Common myeloid progenitor, CD34-positive (primary cell): ENCODE data around the gene CIB4.
A peak's percentile ranks its signal among the peaks of the same experiment; 100 is the strongest.

Source experiments
- CTCF ChIA-PET: fragments of 350-600 bp; sonication (Branson Sonifier 250); formaldehyde crosslinking; loops from one replicate; lab custom pipeline; 2021; ENCODE audit warnings: antibody characterized with exemption; lab: Charles Lee
- POLR2A ChIA-PET: fragments of 350-600 bp; sonication (Branson Sonifier 250); formaldehyde crosslinking; loops from one replicate; lab custom pipeline; 2021; ENCODE audit warnings: antibody characterized with exemption; lab: Charles Lee
- DNase-seq, 3 donors: peaks; one replicate each; pipeline versions ENCODE4 v3.0.0 to v3.0.0-alpha.2; 2013
- H3K27ac ChIP-seq, 2 experiments: 1 replicate in 1 of 2; 2 replicates in 1 of 2; pipeline ENCODE4 v1.7.0; 2013; ENCODE audit warnings: inconsistent platforms in 2 of 2, low read length in 2 of 2, mild to moderate bottlenecking in 2 of 2, low read depth in 1 of 2, moderate library complexity in 1 of 2; ENCODE audit not compliant: severe bottlenecking in 2 of 2, insufficient read depth in 1 of 2, poor library complexity in 1 of 2
- H3K27me3 ChIP-seq, 5 experiments: replicated peaks in 2 of 5; 1 replicate in 3 of 5; 2 replicates in 2 of 5; pipeline versions ENCODE4 v1.6.1 to v1.7.0; 2013; ENCODE audit warnings: low read length in 4 of 5, mild to moderate bottlenecking in 2 of 5, moderate library complexity in 2 of 5, inconsistent platforms in 1 of 5; ENCODE audit not compliant: insufficient read depth in 5 of 5, control insufficient read depth in 4 of 5
- H3K36me3 ChIP-seq, 4 experiments: 1 replicate in 2 of 4; 2 replicates in 2 of 4; pipeline versions ENCODE4 v1.6.1 to v1.7.0; 2013; ENCODE audit warnings: low read length in 3 of 4, control low read depth in 1 of 4, mild to moderate bottlenecking in 1 of 4; ENCODE audit not compliant: control insufficient read depth in 4 of 4, insufficient read depth in 4 of 4
- H3K4me1 ChIP-seq, 4 experiments: 1 replicate in 3 of 4; 2 replicates in 1 of 4; pipeline versions ENCODE4 v1.6.1 to v1.7.1; 2013; ENCODE audit warnings: low read length in 3 of 4, mild to moderate bottlenecking in 3 of 4, control low read depth in 1 of 4, inconsistent platforms in 1 of 4, moderate library complexity in 1 of 4; ENCODE audit not compliant: control insufficient read depth in 4 of 4, insufficient read depth in 4 of 4; ENCODE audit errors: control extremely low read depth in 1 of 4
- H3K4me3 ChIP-seq, 7 experiments: 1 replicate in 4 of 7; 2 replicates in 3 of 7; pipeline versions ENCODE4 v1.5.1 to v1.7.0; 2013; ENCODE audit warnings: mild to moderate bottlenecking in 7 of 7, low read length in 6 of 7, moderate library complexity in 6 of 7, inconsistent platforms in 2 of 7, low read depth in 2 of 7, control low read depth in 1 of 7; ENCODE audit not compliant: insufficient read depth in 4 of 7, control insufficient read depth in 1 of 7; ENCODE audit errors: extremely low read depth in 1 of 7
- H3K9me3 ChIP-seq, 5 experiments: 1 replicate in 4 of 5; 2 replicates in 1 of 5; pipeline versions ENCODE4 v1.6.1 to v1.7.1; 2013; ENCODE audit warnings: low read length in 4 of 5, mild to moderate bottlenecking in 2 of 5, inconsistent platforms in 1 of 5, low read depth in 1 of 5, moderate library complexity in 1 of 5; ENCODE audit not compliant: control insufficient read depth in 4 of 5, insufficient read depth in 2 of 5; ENCODE audit errors: control extremely low read depth in 1 of 5
- WGBS: methylation state at CpG from one replicate; pipeline ENCODE4 v1.1.5; 2013; ENCODE audit not compliant: insufficient coverage; 5-methylcytosine and 5-hydroxymethylcytosine counted together

The CIB4 gene

DNA sequence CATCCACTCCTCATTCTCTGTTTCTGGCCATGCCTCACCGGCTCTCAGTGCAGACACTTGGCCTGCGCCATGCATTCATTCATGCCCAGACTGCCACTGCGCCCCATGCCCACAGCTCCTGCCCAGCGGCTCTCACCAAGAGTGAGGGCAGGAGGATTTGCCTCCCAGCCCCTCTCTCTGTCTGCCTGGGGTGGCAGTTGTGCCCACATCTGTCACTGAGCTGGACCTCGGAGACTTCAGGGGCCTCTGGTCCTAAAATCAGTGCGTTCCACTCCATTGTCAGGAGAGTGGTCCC, 75.1 kb downstream of the CIB4 start:
- no peaks in the 10 kb centered on the region for H3K9me3 ChIP-seq
- H3K4me3 ChIP-seq: no peak overlapping the region
- no peak for DNase-seq
- POLR2A ChIA-PET: no interaction called here
- WGBS: 99% methylated on average over 6 of the region's 6 CpGs
- CTCF ChIA-PET: interaction anchor here (1.0 to 8.0 kb wide), 3 partner anchors 12 to 23 kb away, joined by 3 to 75 read pairs (median 3); no protein-coding TSS in a partner anchor
- H3K27me3 ChIP-seq: peaks cover 5 to 51% (median 23%) of the 10 kb centered on the region in 5 experiments
- H3K4me1 ChIP-seq: peaks cover 0 to 19% (median 15%) of the 10 kb centered on the region in 4 experiments
- no peaks in the 10 kb centered on the region for H3K36me3 ChIP-seq
- H3K27ac ChIP-seq: no peak overlapping the region

DNA sequence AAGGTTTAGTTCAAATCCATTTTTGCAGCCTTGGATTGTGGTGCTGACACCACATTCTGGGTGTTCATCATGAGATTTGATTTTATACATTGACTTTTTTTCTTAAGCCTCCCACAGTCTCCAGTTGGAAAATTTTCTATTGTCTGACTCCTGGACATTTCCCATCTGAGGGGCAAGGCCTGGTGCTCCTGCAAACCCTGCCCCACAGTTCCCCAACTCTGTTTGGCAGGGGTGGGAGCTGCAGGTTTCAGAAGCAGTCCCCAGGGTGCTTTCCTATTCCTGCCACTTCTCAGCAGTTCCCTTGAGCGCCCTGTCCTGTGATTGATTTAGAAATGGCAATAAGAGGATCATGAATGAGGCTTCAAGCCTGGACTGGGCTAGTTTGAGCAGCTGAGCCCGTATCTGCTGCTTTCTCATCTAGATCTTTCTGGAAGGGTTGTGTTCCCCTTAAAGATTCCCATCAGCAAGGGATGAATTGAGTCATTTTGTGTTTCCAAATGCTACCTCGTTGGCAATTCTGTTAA, 77.0 kb downstream of the CIB4 start:
- Histone ChIP-seq H3K36me3 (no peaks in the 10 kb centered on the region), H3K9me3 (no peaks in the 10 kb centered on the region), H3K4me1 (peaks cover 0 to 19% (median 15%) of the 10 kb centered on the region in 4 experiments), H3K27ac (no peak overlapping the region), H3K4me3 (no peak overlapping the region), H3K27me3 (peaks cover 5 to 64% (median 31%) of the 10 kb centered on the region in 5 experiments)
- no peak for DNase-seq
- WGBS: 93% methylated on average over 3 of the region's 3 CpGs
- POLR2A ChIA-PET: no interaction called here
- CTCF ChIA-PET: interaction anchor here (8.0 kb wide), 1 partner anchor 14 kb away, joined by 75 read pairs; no protein-coding TSS in a partner anchor

- Histone ChIP-seq H3K36me3 (no peaks in the 10 kb centered on the region), H3K27me3 (peaks cover 5 to 68% (median 36%) of the 10 kb centered on the region in 5 experiments), H3K4me3 (no peak overlapping the region), H3K9me3 (no peaks in the 10 kb centered on the region), H3K27ac (no peak overlapping the region), H3K4me1 (peaks cover 0 to 19% (median 15%) of the 10 kb centered on the region in 4 experiments)
- ChIA-PET CTCF (interaction anchor here (8.0 kb wide), 1 partner anchor 14 kb away, joined by 75 read pairs; no protein-coding TSS in a partner anchor), POLR2A (no interaction called here)
- DNase-seq: no peak
- WGBS: 95% methylated on average over 5 of the region's 5 CpGs
Measured at GRCh38 chr2:26563686-26564085, 77.5 kb downstream of the CIB4 start.

GRCh38 chr2:26562811-26563645, 78.1 kb downstream of the CIB4 start:
- H3K36me3 ChIP-seq: no peaks in the 10 kb centered on the region
- ChIA-PET CTCF (interaction anchor here (8.0 kb wide), 1 partner anchor 15 kb away, joined by 75 read pairs; no protein-coding TSS in a partner anchor), POLR2A (no interaction called here)
- WGBS: 54% methylated on average over 20 of the region's 28 CpGs
- peak; percentile 34 to 64 (median 58) for DNase-seq
- no peaks in the 10 kb centered on the region for H3K9me3 ChIP-seq
- peak overlapping the region in 6 of 7 experiments; percentile 42 to 77 (median 66) for H3K4me3 ChIP-seq
- peaks cover 0 to 19% (median 15%) of the 10 kb centered on the region in 4 experiments for H3K4me1 ChIP-seq
- peaks cover 5 to 75% (median 41%) of the 10 kb centered on the region in 5 experiments for H3K27me3 ChIP-seq
- no peak overlapping the region for H3K27ac ChIP-seq

- Histone ChIP-seq H3K27ac (no peak overlapping the region), H3K4me1 (peaks cover 0 to 20% (median 15%) of the 10 kb centered on the region in 4 experiments), H3K36me3 (no peaks in the 10 kb centered on the region), H3K9me3 (no peaks in the 10 kb centered on the region), H3K27me3 (peaks cover 5 to 83% (median 40%) of the 10 kb centered on the region in 5 experiments), H3K4me3 (peak overlapping the region; percentile 3 to 77 (median 65))
- ChIA-PET CTCF (interaction anchor here (1.1 to 8.0 kb wide), 2 partner anchors 16 to 36 kb away, joined by 3 to 75 read pairs; no protein-coding TSS in a partner anchor), POLR2A (no interaction called here)
- DNase-seq: peak; percentile 73 to 88 (median 83)
- WGBS: 17% methylated on average over 63 of the region's 69 CpGs
Measured at GRCh38 chr2:26561918-26562810, 79.0 kb downstream of the CIB4 start.

DNA sequence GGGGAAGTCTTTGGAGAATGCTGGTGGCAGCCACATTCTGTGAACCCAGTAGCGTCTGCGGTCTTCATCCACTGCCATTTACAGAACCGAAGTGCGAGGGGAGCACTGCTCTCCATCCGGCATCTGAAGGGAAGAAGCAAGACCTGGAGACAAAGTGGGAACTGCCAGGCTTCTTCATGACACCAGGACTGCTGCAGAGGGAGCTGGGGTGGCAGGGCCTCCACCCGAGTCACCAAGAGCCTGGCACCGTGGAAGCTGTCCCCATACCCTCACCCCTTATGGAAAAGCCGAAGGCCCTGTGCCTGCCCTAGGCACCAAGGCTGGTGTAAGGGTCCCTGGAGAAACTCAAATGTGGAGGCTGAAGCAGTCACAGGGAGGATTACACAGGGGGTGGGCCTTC, 79.8 kb downstream of the CIB4 start:
- ChIA-PET CTCF (interaction anchor here (1.1 to 8.0 kb wide), 2 partner anchors 16 to 37 kb away, joined by 3 to 75 read pairs; no protein-coding TSS in a partner anchor), POLR2A (no interaction called here)
- no peaks in the 10 kb centered on the region for H3K36me3 ChIP-seq
- no peak for DNase-seq
- H3K4me1 ChIP-seq: peaks cover 0 to 22% (median 15%) of the 10 kb centered on the region in 4 experiments
- peaks cover 4 to 90% (median 43%) of the 10 kb centered on the region in 5 experiments for H3K27me3 ChIP-seq
- H3K27ac ChIP-seq: no peak overlapping the region
- 94% methylated on average over 7 of the region's 8 CpGs for WGBS
- H3K9me3 ChIP-seq: no peaks in the 10 kb centered on the region
- H3K4me3 ChIP-seq: no peak overlapping the region
